HG02642 (cell line): Measurements from ENCODE around the gene PCDHGB2.
"Not testable (repeated sequence)": the region's sequence is repeated elsewhere in the genome, so short reads cannot be mapped to it uniquely, and the experiment has no call there.

Experiments used
- ATAC-seq: cut with Tn5 transposase; IDR thresholded peaks from one replicate; pipeline ENCODE4 v1.9.1; 2021; ENCODE audit warnings: mild to moderate bottlenecking; ENCODE audit not compliant: unreplicated experiment, poor library complexity

The PCDHGB2 gene

GRCh38 chr5:141359790-141360426, at the start of gene PCDHGB2:
TSS of gene PCDHGB2 (plus strand) at chr5:141359994. CDS start at chr5:141360136, 142 bp downstream.
- no peak for ATAC-seq

GRCh38 chr5:141313711-141314110, 46.1 kb upstream of the PCDHGB2 start:
- no peak for ATAC-seq

GRCh38 chr5:141316963-141317362, 42.8 kb upstream of the PCDHGB2 start:
- ATAC-seq: not testable (repeated sequence)

- no peak for ATAC-seq
Measured at GRCh38 chr5:141319202-141319601, 40.6 kb upstream of the PCDHGB2 start.

GRCh38 chr5:141319699-141320098, 40.1 kb upstream of the PCDHGB2 start:
- ATAC-seq: no peak

- ATAC-seq: peak; percentile 97
Measured at GRCh38 chr5:141320225-141321169, 39.3 kb upstream of the PCDHGB2 start, which contains the start of gene TAF7. TSS of gene TAF7 (minus strand) at chr5:141320784. CDS start at chr5:141320044, 740 bp downstream.

GRCh38 chr5:141322261-141322660, 37.5 kb upstream of the PCDHGB2 start:
- no peak for ATAC-seq

GRCh38 chr5:141326088-141326854, 33.5 kb upstream of the PCDHGB2 start:
- ATAC-seq: peak; percentile 78

GRCh38 chr5:141328231-141328630, 31.6 kb upstream of the PCDHGB2 start:
- ATAC-seq: no peak

- ATAC-seq: peak; percentile 42
Measured at GRCh38 chr5:141330299-141331080, 29.3 kb upstream of the PCDHGB2 start, which contains the start of gene PCDHGA1. TSS of gene PCDHGA1 (plus strand) at chr5:141330514.

GRCh38 chr5:141332571-141332970, 27.2 kb upstream of the PCDHGB2 start:
- not testable (repeated sequence) for ATAC-seq

- no peak for ATAC-seq
Measured at GRCh38 chr5:141338538-141339306, 21.1 kb upstream of the PCDHGB2 start, which contains the start of gene PCDHGA2. TSS of gene PCDHGA2 (plus strand) at chr5:141338760.

- ATAC-seq: not testable (repeated sequence)
Measured at GRCh38 chr5:141340781-141341354, 18.9 kb upstream of the PCDHGB2 start.

- ATAC-seq: no peak
Measured at GRCh38 chr5:141342773-141343172, 17.0 kb upstream of the PCDHGB2 start.

GRCh38 chr5:141343242-141343952, 16.4 kb upstream of the PCDHGB2 start, which contains the start of gene PCDHGA3:
TSS of gene PCDHGA3 (plus strand) at chr5:141343829. CDS start at chr5:141344034, 205 bp downstream.
- no peak for ATAC-seq

- no peak for ATAC-seq
Measured at GRCh38 chr5:141343953-141344463, 15.8 kb upstream of the PCDHGB2 start.

- no peak for ATAC-seq
Measured at GRCh38 chr5:141345327-141345726, 14.5 kb upstream of the PCDHGB2 start.
